Measurements from ENCODE around the gene IL1A. TPM values are rescaled to one million over a fixed set of nuclear protein-coding genes. Genes with fewer than 3 reads are reported as not detected.

IL1A gene
- polyA plus RNA-seq, 1 of the 3 experiments (the other 2 are of a cell fraction) = not detected

DNA sequence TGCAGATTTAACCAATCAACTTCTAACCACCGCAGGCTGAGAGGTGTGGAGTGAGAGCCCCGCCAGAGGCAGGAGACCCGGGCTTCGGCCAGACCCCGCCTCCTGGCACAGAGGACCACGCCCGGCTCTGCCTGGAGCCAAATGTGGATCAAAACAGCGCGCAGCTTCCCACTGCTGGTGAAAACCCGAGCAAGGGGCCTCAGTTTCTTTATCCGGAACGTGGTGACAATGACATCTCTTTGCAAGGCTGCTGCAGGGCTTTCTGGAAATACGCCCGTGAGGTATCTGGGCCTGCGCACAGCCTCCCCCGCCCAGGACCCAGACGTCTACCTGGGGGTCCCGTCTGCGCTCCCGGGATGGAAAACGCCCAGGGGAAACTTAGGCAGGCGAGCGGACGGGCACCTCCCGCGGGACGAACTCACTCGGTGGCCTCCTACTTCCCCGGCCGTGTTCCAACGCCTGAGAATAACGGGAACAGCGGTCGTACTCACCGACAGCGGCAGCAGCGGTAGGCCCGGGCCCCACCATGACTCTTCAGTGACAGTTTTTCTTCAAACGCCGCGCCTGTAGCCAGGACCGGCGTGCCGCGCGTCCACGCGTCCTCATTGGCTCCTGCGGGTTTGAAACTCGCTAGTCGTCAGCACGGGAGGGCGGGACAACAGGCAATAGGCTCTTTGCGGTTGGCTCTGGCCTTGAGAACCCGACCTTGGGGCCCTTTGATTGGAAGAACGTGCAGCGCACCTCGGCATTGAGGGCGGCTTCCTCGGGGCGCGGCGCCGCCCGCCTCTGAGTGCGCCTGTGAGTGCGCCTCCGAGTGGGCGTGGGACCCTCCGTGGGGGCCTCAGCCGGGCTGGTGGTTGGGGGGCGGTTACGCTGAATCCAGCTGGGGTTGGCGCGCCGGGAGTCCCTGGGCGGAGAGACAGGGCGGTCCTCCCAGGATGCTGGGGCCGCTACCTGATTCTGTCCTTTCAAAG is 19.9 kb downstream of the IL1A start, which contains the start of gene CKAP2L (continued):
- no peak for TF ChIP-seq EZH2phosphoT487 (IDR thresholded peaks at IDR 0.05; ENCODE audit: borderline replicate concordance, low read depth)
- TF ChIP-seq ELF1 (IDR thresholded peaks at IDR 0.05) = no peak
- no peak for TF ChIP-seq EP300 (IDR thresholded peaks at IDR 0.05; ENCODE audit: borderline replicate concordance in 1 of 2, low read depth in 1 of 2, low read length in 1 of 2)
- no peak; the same call in 1 of the 2 replicates for TF ChIP-seq TAF1 (IDR thresholded peaks at IDR 0.05; ENCODE audit: borderline replicate concordance, low read depth, low read length)
- TF ChIP-seq RXRA (IDR thresholded peaks at IDR 0.05; ENCODE audit: borderline replicate concordance, low read depth) = no peak
- TF ChIP-seq FOSL2 (IDR thresholded peaks at IDR 0.05; ENCODE audit: borderline replicate concordance, low read depth) = no peak
- peak; percentile 100 for TF ChIP-seq FOXM1 (IDR thresholded peaks at IDR 0.05; ENCODE audit: low read depth)
- peak; percentile 100 for TF ChIP-seq MXI1 (IDR thresholded peaks at IDR 0.05; ENCODE audit: low read depth, low read length)
- TF ChIP-seq NRF1 (IDR thresholded peaks at IDR 0.05; ENCODE audit: low read depth, low read length) = no peak; the same call in 1 of the 2 replicates
- no peak for TF ChIP-seq NFIC (IDR thresholded peaks at IDR 0.05; ENCODE audit: borderline replicate concordance)
- TF ChIP-seq SMC3 (IDR thresholded peaks at IDR 0.05; ENCODE audit: low read depth, low read length) = no peak
- peak; percentile 13; the same call in 1 of the 2 replicates for TF ChIP-seq POLR2AphosphoS5 (IDR thresholded peaks at IDR 0.05; ENCODE audit: low read depth, low read length)
- TF ChIP-seq RFX5 (IDR thresholded peaks at IDR 0.05; ENCODE audit: low read length) = peak; percentile 70; the same call in 1 of the 2 replicates
- TF ChIP-seq, protein P1, sequence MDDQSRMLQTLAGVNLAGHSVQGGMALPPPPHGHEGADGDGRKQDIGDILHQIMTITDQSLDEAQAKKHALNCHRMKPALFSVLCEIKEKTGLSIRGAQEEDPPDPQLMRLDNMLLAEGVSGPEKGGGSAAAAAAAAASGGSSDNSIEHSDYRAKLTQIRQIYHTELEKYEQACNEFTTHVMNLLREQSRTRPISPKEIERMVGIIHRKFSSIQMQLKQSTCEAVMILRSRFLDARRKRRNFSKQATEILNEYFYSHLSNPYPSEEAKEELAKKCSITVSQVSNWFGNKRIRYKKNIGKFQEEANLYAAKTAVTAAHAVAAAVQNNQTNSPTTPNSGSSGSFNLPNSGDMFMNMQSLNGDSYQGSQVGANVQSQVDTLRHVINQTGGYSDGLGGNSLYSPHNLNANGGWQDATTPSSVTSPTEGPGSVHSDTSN (IDR thresholded peaks at IDR 0.05) = no peak; the same call in 1 of the 2 replicates
- no peak for TF ChIP-seq TEAD4 (IDR thresholded peaks at IDR 0.05; ENCODE audit: borderline replicate concordance, insufficient read depth)
- no peak for TF ChIP-seq MEF2A (IDR thresholded peaks at IDR 0.05; ENCODE audit: borderline replicate concordance, low read depth)
- TF ChIP-seq YY1 (IDR thresholded peaks at IDR 0.05; ENCODE audit: low read depth) = peak; percentile 72
- TF ChIP-seq, protein P2, sequence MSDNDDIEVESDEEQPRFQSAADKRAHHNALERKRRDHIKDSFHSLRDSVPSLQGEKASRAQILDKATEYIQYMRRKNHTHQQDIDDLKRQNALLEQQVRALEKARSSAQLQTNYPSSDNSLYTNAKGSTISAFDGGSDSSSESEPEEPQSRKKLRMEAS (IDR thresholded peaks at IDR 0.05; ENCODE audit: low read depth) = peak; percentile 93
- no peak for TF ChIP-seq RCOR1 (IDR thresholded peaks at IDR 0.05; ENCODE audit: low read length)
- no peak for TF ChIP-seq GABPA (IDR thresholded peaks at IDR 0.05; ENCODE audit: low read depth)
- TF ChIP-seq FOXJ3 (CRISPR knock-in tag; IDR thresholded peaks at IDR 0.05) = no peak
- TF ChIP-seq USF2 (IDR thresholded peaks at IDR 0.05; ENCODE audit: borderline replicate concordance, low read depth, low read length) = no peak
- peak; percentile 34; the same call in 1 of the 2 replicates for TF ChIP-seq TCF12 (IDR thresholded peaks at IDR 0.05)
- TF ChIP-seq SIN3A (IDR thresholded peaks at IDR 0.05; ENCODE audit: borderline replicate concordance, low read depth, low read length) = peak; percentile 100
- TF ChIP-seq RAD21 (IDR thresholded peaks at IDR 0.05; ENCODE audit: low read length) = no peak
- no peak for TF ChIP-seq REST (IDR thresholded peaks at IDR 0.05; ENCODE audit: low read depth, low read length)
